Testis (tissue), 2 donors: Measurements from ENCODE around the gene VEGFB.

Source experiments
- CTCF ChIP-seq, 3 experiments: fragments of 450-650 bp in 2 of 3; fragments of 200-600 bp in 1 of 3; sonication (generic) in 1 of 3; IDR thresholded peaks; one replicate each; pipeline ENCODE4 v1.5.1; 2016 to 2019; ENCODE audit warnings: antibody characterized with exemption in 3 of 3, mild to moderate bottlenecking in 2 of 3, moderate library complexity in 1 of 3
- POLR2A ChIP-seq: fragments of 450-650 bp; IDR thresholded peaks from one replicate; pipeline ENCODE4 v1.6.1; 2017; ENCODE audit warnings: antibody characterized with exemption, mild to moderate bottlenecking, moderate library complexity

GRCh38 chr11:64204080-64204440 is 30.3 kb upstream of the VEGFB start:
- TF ChIP-seq CTCF (IDR thresholded peaks at IDR 0.05) = no peak
- TF ChIP-seq POLR2A = no peak
